Kidney epithelial cell (primary cell): ENCODE results near the gene ROS1. TPM values are rescaled to one million over a fixed set of nuclear protein-coding genes. Genes with fewer than 3 reads are reported as not detected.
A peak's percentile ranks its signal among the peaks of the same experiment; 100 is the strongest.

Experiments
- DNase-seq: peaks from one replicate; pipeline ENCODE4 v3.0.0-alpha.2; 2010; ENCODE audit warnings: low read depth
- H3K27me3 ChIP-seq: 2 replicates; pipeline ENCODE4 v1.6.0; 2011; ENCODE audit warnings: low read length; ENCODE audit not compliant: control insufficient read depth, insufficient read depth
- H3K36me3 ChIP-seq: 2 replicates; pipeline ENCODE4 v1.5.1; 2011; ENCODE audit warnings: low read length; ENCODE audit not compliant: control insufficient read depth, insufficient read depth
- H3K4me3 ChIP-seq: 2 replicates; pipeline ENCODE4 v1.5.1; 2011; ENCODE audit warnings: low read depth, mild to moderate bottlenecking, control low read depth, low read length
- CTCF ChIP-seq: IDR thresholded peaks from 2 replicates; pipeline ENCODE4 v1.5.1; 2011; ENCODE audit warnings: mild to moderate bottlenecking, moderate library complexity, low read length, control low read depth, inconsistent platforms; ENCODE audit not compliant: insufficient read depth, poor library complexity, severe bottlenecking
- total RNA-seq: library from RNA; depleted of rRNA; stranded (reverse); fragments of >200 nt; gene quantifications from 2 replicates; pipeline ENCODE4 v1.2.3, GENCODE V29; 2015

The ROS1 gene
- total RNA-seq, 1 donor from 2014 or later = 0.04 TPM

GRCh38 chr6:117280922-117281321, 144.8 kb downstream of the ROS1 start:
- DNase-seq = no peak
- peak; percentile 21 for TF ChIP-seq CTCF
- H3K36me3 ChIP-seq = no peaks in the 10 kb centered on the region
- peaks cover under 1% of the 10 kb centered on the region for H3K27me3 ChIP-seq
- no peak overlapping the region for H3K4me3 ChIP-seq

GRCh38 chr6:117276778-117277316, 148.9 kb downstream of the ROS1 start:
- no peak for DNase-seq
- H3K4me3 ChIP-seq = no peak overlapping the region
- no peaks in the 10 kb centered on the region for H3K36me3 ChIP-seq
- no peak for TF ChIP-seq CTCF
- H3K27me3 ChIP-seq = peaks cover 19% of the 10 kb centered on the region

- no peaks in the 10 kb centered on the region for H3K36me3 ChIP-seq
- peaks cover 29% of the 10 kb centered on the region for H3K27me3 ChIP-seq
- H3K4me3 ChIP-seq = no peak overlapping the region
- no peak for DNase-seq
- no peak for TF ChIP-seq CTCF
Observed at GRCh38 chr6:117275711-117276110, 150.0 kb downstream of the ROS1 start.

GRCh38 chr6:117275205-117275604, 150.5 kb downstream of the ROS1 start:
- Histone ChIP-seq H3K27me3 (peaks cover 33% of the 10 kb centered on the region), H3K36me3 (no peaks in the 10 kb centered on the region), H3K4me3 (no peak overlapping the region)
- DNase-seq = no peak
- no peak for TF ChIP-seq CTCF

GRCh38 chr6:117272891-117273290, 152.9 kb downstream of the ROS1 start:
- H3K27me3 ChIP-seq = peaks cover 52% of the 10 kb centered on the region
- no peak for DNase-seq
- H3K4me3 ChIP-seq = no peak overlapping the region
- H3K36me3 ChIP-seq = no peaks in the 10 kb centered on the region
- no peak for TF ChIP-seq CTCF
